ENCODE data around the gene PGAP2. TPM values are rescaled to one million over a fixed set of nuclear protein-coding genes. Genes with fewer than 3 reads are reported as not detected.

The PGAP2 gene
- total and polyA plus RNA-seq, 2 donors (not counting 3 experiments of a cell fraction or from before 2014, with no cell fraction given), result 18.3 to 34.1 TPM

GRCh38 chr11:3824714-3825472 lies 16.5 kb downstream of the PGAP2 start:
- Histone ChIP-seq H3K27me3 (ENCODE audit: control insufficient read depth in 2 of 2, insufficient read depth in 2 of 2, low read length in 2 of 2) (no peaks in the 10 kb centered on the region), H3K9ac (replicated peaks; ENCODE audit: extremely low read depth, insufficient read depth, low read length) (no peak overlapping the region), H3K36me3 (ENCODE audit: control insufficient read depth in 2 of 2, extremely low read depth in 1 of 2, insufficient read depth in 2 of 2, low read length in 2 of 2) (peaks cover 4 to 20% of the 10 kb centered on the region in 2 experiments), H3K9me3 (replicated peaks; ENCODE audit: control insufficient read depth, insufficient read depth, low read length) (no peaks in the 10 kb centered on the region), H3K4me3 (replicated peaks in 1 of 3; ENCODE audit: insufficient read depth in 1 of 3, low read depth in 1 of 3, low read length in 3 of 3) (no peak overlapping the region), H3K4me1 (ENCODE audit: control insufficient read depth, extremely low read depth, insufficient read depth, low read length) (no peaks in the 10 kb centered on the region), H3K79me2 (ENCODE audit: control insufficient read depth, insufficient read depth, low read length) (peaks cover 3% of the 10 kb centered on the region), H3K9me1 (replicated peaks; ENCODE audit: control insufficient read depth, extremely low read depth, insufficient read depth, low read length) (no peaks in the 10 kb centered on the region), H3K27ac (ENCODE audit: insufficient read depth, low read depth, low read length) (no peak overlapping the region), H4K20me1 (replicated peaks; ENCODE audit: control insufficient read depth, extremely low read depth, insufficient read depth, low read length) (no peaks in the 10 kb centered on the region), H3K4me2 (ENCODE audit: insufficient read depth, low read length) (no peak overlapping the region), H2AFZ (ENCODE audit: low read depth, low read length) (no peak overlapping the region)
- no TSS peak for BruUV-seq (replicated peaks)
- TF ChIP-seq, protein P1, sequence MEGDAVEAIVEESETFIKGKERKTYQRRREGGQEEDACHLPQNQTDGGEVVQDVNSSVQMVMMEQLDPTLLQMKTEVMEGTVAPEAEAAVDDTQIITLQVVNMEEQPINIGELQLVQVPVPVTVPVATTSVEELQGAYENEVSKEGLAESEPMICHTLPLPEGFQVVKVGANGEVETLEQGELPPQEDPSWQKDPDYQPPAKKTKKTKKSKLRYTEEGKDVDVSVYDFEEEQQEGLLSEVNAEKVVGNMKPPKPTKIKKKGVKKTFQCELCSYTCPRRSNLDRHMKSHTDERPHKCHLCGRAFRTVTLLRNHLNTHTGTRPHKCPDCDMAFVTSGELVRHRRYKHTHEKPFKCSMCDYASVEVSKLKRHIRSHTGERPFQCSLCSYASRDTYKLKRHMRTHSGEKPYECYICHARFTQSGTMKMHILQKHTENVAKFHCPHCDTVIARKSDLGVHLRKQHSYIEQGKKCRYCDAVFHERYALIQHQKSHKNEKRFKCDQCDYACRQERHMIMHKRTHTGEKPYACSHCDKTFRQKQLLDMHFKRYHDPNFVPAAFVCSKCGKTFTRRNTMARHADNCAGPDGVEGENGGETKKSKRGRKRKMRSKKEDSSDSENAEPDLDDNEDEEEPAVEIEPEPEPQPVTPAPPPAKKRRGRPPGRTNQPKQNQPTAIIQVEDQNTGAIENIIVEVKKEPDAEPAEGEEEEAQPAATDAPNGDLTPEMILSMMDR (IDR thresholded peaks at IDR 0.05; ENCODE audit: extremely low read depth in 1 of 2, insufficient read depth in 1 of 2, low read depth in 1 of 2, low read length in 2 of 2), result peak; percentile 74
- TF ChIP-seq POLR2A (IDR thresholded peaks at IDR 0.05; ENCODE audit: low read depth, low read length) (no peak), EZH2 (IDR thresholded peaks at IDR 0.05; ENCODE audit: borderline replicate concordance, low read depth, low read length, severe bottlenecking) (no peak), FOS (IDR thresholded peaks at IDR 0.05; ENCODE audit: borderline replicate concordance, insufficient read depth, low read length) (no peak), JUN (IDR thresholded peaks at IDR 0.05; ENCODE audit: borderline replicate concordance, insufficient read depth, insufficient read length, low read depth) (no peak)
- dilution Hi-C loops (cut with MboI; ENCODE audit: extremely low pct_ligation_motif_present, low sequenced_read_pairs), result no loop called here
- POLR2A ChIA-PET, result no interaction called here
- DNase-seq (ENCODE audit: low read depth, low spot score) (peak; percentile 44), FAIRE-seq (peak; percentile 87)
- intact Hi-C loops (cut with micrococcal nuclease), result loop anchor here (1.0 kb wide), 3 partner anchors 10 to 247 kb away; no protein-coding TSS in a partner anchor
- CTCF ChIA-PET, result interaction anchor here (0.6 to 1.4 kb wide), 8 partner anchors 11 to 248 kb away, joined by 3 to 7 read pairs (median 4); no protein-coding TSS in a partner anchor

All from endothelial cell of umbilical vein (primary cell).